Neural cell (in vitro differentiated cells): ENCODE measurements around the gene GRB2. TPM values are rescaled to one million over a fixed set of nuclear protein-coding genes. Genes with fewer than 3 reads are reported as not detected.

Source experiments
- H2AFZ ChIP-seq: fragments of 200-600, 300-800 bp; sonication (generic), shearing (Covaris generic); 2 replicates; pipeline ENCODE4 v1.6.0; 2014; ENCODE audit warnings: low read depth, mild to moderate bottlenecking, antibody characterized with exemption, low read length, moderate library complexity
- H3F3A ChIP-seq: fragments of 200-600 bp; shearing (Covaris generic); 2 replicates; pipeline ENCODE4 v1.6.1; 2016; ENCODE audit warnings: mild to moderate bottlenecking, moderate library complexity, mixed read lengths, antibody characterized with exemption, low read length; ENCODE audit not compliant: insufficient read depth, poor library complexity, severe bottlenecking
- H3K27ac ChIP-seq: fragments of 200-600, 300-800 bp; sonication (generic), shearing (Covaris generic); 2 replicates; pipeline ENCODE4 v1.5.1; 2014; ENCODE audit warnings: mild to moderate bottlenecking, low read length, moderate library complexity
- H3K27me3 ChIP-seq: fragments of 300-800, 200-600 bp; sonication (generic), shearing (Covaris generic); 2 replicates; pipeline ENCODE4 v1.6.0; 2014; ENCODE audit warnings: mild to moderate bottlenecking, low read depth, low read length, moderate library complexity; ENCODE audit not compliant: insufficient read depth
- H3K36me3 ChIP-seq: fragments of 300-800, 200-600 bp; sonication (generic), shearing (Covaris generic); 2 replicates; pipeline ENCODE4 v1.5.1; 2014; ENCODE audit warnings: mild to moderate bottlenecking, antibody characterized with exemption, low read length, moderate library complexity; ENCODE audit not compliant: insufficient read depth
- H3K4me2 ChIP-seq: fragments of 300-800, 200-600 bp; sonication (generic), shearing (Covaris generic); 2 replicates; pipeline ENCODE4 v1.6.0; 2014; ENCODE audit warnings: mild to moderate bottlenecking, low read length
- H3K4me3 ChIP-seq: fragments of 300-800, 200-600 bp; sonication (generic), shearing (Covaris generic); 2 replicates; pipeline ENCODE4 v1.5.1; 2014; ENCODE audit warnings: mild to moderate bottlenecking, low read length, moderate library complexity
- H3K79me2 ChIP-seq: fragments of 200-600 bp; shearing (Covaris generic); replicated peaks from 2 replicates; pipeline ENCODE4 v1.6.0; 2014; ENCODE audit warnings: mild to moderate bottlenecking, low read length, moderate library complexity; ENCODE audit not compliant: insufficient read depth
- H3K9ac ChIP-seq: fragments of 300-800, 200-600 bp; sonication (generic), shearing (Covaris generic); 2 replicates; pipeline ENCODE4 v1.6.1; 2016; ENCODE audit warnings: mild to moderate bottlenecking, low read length, mixed read lengths
- H3K9me2 ChIP-seq: fragments of 200-600 bp; shearing (Covaris generic); 2 replicates; pipeline ENCODE4 v1.6.1; 2016; ENCODE audit warnings: mild to moderate bottlenecking, low read length, mixed read lengths; ENCODE audit not compliant: insufficient read depth
- H3K9me3 ChIP-seq: fragments of 200-600, 300-800 bp; sonication (generic), shearing (Covaris generic); 2 replicates; pipeline ENCODE4 v1.6.1; 2016; ENCODE audit warnings: mild to moderate bottlenecking, mixed run types, low read length, moderate library complexity, mixed read lengths
- H4K20me1 ChIP-seq: fragments of 200-600 bp; shearing (Covaris generic); 2 replicates; pipeline ENCODE4 v1.6.1; 2016; ENCODE audit warnings: mild to moderate bottlenecking, mixed run types; ENCODE audit not compliant: insufficient read depth
- MXI1 ChIP-seq: fragments of 450-650 bp; conservative IDR thresholded peaks from 2 replicates; pipeline ENCODE4 v1.6.1; 2014; ENCODE audit warnings: antibody characterized with exemption, mild to moderate bottlenecking; ENCODE audit not compliant: poor library complexity, severe bottlenecking
- POLR2AphosphoS5 ChIP-seq: IDR thresholded peaks from 2 replicates; pipeline ENCODE4 v1.6.1; 2012
- RAD21 ChIP-seq: fragments of 450-650 bp; conservative IDR thresholded peaks from 2 replicates; pipeline ENCODE4 v1.6.1; 2014; ENCODE audit warnings: antibody characterized with exemption, mild to moderate bottlenecking, moderate library complexity
- TAF1 ChIP-seq: IDR thresholded peaks from 2 replicates; pipeline ENCODE4 v1.6.1; 2012; ENCODE audit warnings: low read depth
- polyA plus RNA-seq: library from polyadenylated mRNA; depleted of rRNA; stranded (reverse); fragments of >200 nt; gene quantifications from 2 replicates; pipeline ENCODE4 v1.2.3, GENCODE V29; 2014
- small RNA-seq, 3 experiments: library from RNA; depleted of rRNA; stranded (forward); fragments of <200 nt; gene quantifications; one replicate each; pipeline ENCODE3, GENCODE V24; 2012

The GRB2 gene
- polyA plus RNA-seq, 1 donor from 2014 or later = 134 TPM

DNA sequence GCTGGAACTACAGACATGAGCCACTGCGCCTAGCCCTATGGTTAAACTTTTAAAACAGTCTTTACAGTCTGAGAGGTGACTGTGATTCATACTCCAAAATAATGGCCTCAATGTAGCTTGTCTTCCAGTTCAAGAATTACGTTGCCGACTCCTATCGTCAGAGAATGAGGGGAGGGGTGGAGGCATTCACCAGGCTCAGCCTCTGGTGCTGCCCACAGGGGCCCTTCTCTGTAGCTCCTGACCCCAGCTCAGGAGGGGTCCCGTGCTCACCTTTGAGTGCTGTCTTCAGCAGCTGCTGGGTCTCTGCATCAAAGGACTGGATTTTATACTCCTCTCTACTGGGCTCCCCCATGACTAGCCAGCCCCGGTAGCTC lies 135.6 kb downstream of the GRB2 start:
- H4K20me1 ChIP-seq = no peaks in the 10 kb centered on the region
- peak overlapping the region; percentile 94 for H3K9ac ChIP-seq

More for the DNA sequence above, 135.6 kb downstream of the GRB2 start:
- no peak overlapping the region for H2AFZ ChIP-seq
- H3K27me3 ChIP-seq = no peaks in the 10 kb centered on the region
- no peaks in the 10 kb centered on the region for H3K79me2 ChIP-seq
- H3K36me3 ChIP-seq = no peaks in the 10 kb centered on the region
- peak overlapping the region; percentile 61 for H3K4me2 ChIP-seq
- H3K9me2 ChIP-seq = no peaks in the 10 kb centered on the region
- no peaks in the 10 kb centered on the region for H3F3A ChIP-seq
- H3K9me3 ChIP-seq = no peaks in the 10 kb centered on the region
- TF ChIP-seq MXI1 (no peak), TAF1 (no peak), POLR2AphosphoS5 (no peak), RAD21 (no peak)
- peak overlapping the region; percentile 80 for H3K27ac ChIP-seq
- peak overlapping the region; percentile 98 for H3K4me3 ChIP-seq

Small RNA genes lying within 50 kb of the gene (small RNA-seq; reads per million reads assigned to genes)
- gene MIR3678 (0 reads per million in 3 experiments), gene RF00019 (0 to 1.2 (median 0) reads per million in 3 experiments), gene RNU6-938P (0 reads per million in 3 experiments)

Other genes with a start within 250 kb of the GRB2 start
- 224 and 283 TPM in 2 replicates for gene SUMO2, start 222.7 kb downstream of the GRB2 start, polyA plus RNA-seq
- 74.5 and 84.1 TPM in 2 replicates for gene NUP85, start 200.0 kb downstream of the GRB2 start, polyA plus RNA-seq
- gene GGA3, start 144.1 kb downstream of the GRB2 start, polyA plus RNA-seq = 15.7 and 19.6 TPM in 2 replicates
- 50.6 and 63.3 TPM in 2 replicates for gene MRPS7, start 143.8 kb downstream of the GRB2 start, polyA plus RNA-seq
- gene MIF4GD, start 134.4 kb downstream of the GRB2 start, polyA plus RNA-seq = 27.7 and 35.2 TPM in 2 replicates
- gene SLC25A19, start 116.2 kb downstream of the GRB2 start, polyA plus RNA-seq = 9.6 and 13.8 TPM in 2 replicates
- 37.0 and 66.1 TPM in 2 replicates for gene TMEM94, start 51.0 kb upstream of the GRB2 start, polyA plus RNA-seq
- gene CASKIN2, start 109.9 kb upstream of the GRB2 start, polyA plus RNA-seq = 2.8 and 4.2 TPM in 2 replicates
- 32.2 and 37.7 TPM in 2 replicates for gene TSEN54, start 110.8 kb upstream of the GRB2 start, polyA plus RNA-seq
- gene LLGL2, start 120.0 kb upstream of the GRB2 start, polyA plus RNA-seq = 0.95 and 4.2 TPM in 2 replicates
- gene MYO15B, start 182.1 kb upstream of the GRB2 start, polyA plus RNA-seq = 2.4 and 7.2 TPM in 2 replicates
- 0.59 TPM in 1 of 2 replicates, not detected in the other for gene SMIM5, start 227.8 kb upstream of the GRB2 start, polyA plus RNA-seq